HUDEP-2 (cell line): ENCODE measurements around the gene CHCHD6.

Experiments used
- DNase-seq, 76 experiments: peaks; one replicate each; lab custom pipeline; 2025; ENCODE audit not compliant: unreplicated experiment in 76 of 76; lab: John Stamatoyannopoulos, UW

CHCHD6 gene

GRCh38 chr3:126914226-126914625, 210.2 kb downstream of the CHCHD6 start:
- DNase-seq: no peak

- DNase-seq: no peak
Measured at GRCh38 chr3:126915015-126915414, 211.0 kb downstream of the CHCHD6 start.

DNA sequence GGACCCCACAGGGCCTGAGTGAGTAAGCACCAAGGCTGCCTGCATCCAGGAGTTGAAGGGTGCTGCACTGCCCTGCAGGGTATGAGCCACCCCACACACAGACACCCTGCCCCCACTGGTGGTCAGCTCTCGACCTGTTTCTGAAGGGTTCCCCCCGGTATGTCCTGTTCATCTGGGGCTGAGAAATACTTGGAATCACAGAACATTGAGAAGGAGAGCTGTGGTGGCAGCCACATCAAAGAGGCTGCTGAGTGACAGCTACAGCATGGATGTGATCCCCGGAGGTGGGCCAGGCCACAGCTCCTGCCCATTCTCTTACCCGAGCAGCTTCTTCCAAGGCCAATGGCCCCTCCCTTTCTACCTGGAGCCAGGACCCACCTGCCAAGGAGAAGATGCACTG, 212.5 kb downstream of the CHCHD6 start:
- no peak for DNase-seq

- peak in 51 of 76 experiments; percentile 1 to 70 (median 24) for DNase-seq
Measured at GRCh38 chr3:126917232-126917804, 213.3 kb downstream of the CHCHD6 start.

- no peak for DNase-seq
Measured at GRCh38 chr3:126918355-126918821, 214.3 kb downstream of the CHCHD6 start.

- no peak for DNase-seq
Measured at GRCh38 chr3:126921085-126921824, 217.2 kb downstream of the CHCHD6 start.

DNA sequence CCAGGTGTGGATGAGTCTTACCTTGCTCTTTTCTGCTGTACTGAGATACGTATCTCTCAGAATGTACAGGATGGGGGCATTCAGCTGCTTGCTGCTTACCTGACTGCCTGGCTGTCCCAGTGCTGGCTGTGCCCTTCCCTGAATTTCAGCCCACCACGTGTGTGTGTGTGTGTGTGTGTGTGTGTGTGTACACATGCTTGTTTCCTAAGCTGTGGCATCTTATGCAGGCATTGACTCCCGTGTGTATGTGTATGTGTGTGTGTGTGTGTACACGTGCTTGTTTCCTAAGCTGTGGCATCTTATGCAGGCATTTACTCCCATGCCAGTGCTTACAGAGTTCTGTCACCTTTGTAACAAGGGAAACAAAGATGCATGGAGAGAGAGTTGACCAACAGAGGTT, 218.4 kb downstream of the CHCHD6 start:
- no peak for DNase-seq

DNA sequence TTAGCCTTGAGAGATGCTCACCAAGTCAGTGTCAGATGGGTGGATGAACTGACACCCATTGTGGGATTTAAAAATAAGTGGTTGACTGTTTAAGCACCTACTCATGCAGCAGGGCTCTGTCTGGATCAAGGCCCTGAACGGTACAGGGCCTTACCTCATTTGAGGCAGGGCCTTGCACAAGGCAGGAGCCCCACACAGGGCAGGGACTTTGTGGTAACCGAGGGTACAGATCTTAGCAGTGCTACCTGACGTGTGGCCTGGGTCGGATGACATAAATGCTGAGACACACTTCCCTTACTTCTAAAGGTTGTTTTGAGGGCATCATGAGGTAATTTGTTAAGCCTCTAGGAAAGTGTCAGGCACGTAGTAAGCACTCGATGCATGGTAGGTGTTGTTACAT, 219.4 kb downstream of the CHCHD6 start:
- DNase-seq: no peak

DNA sequence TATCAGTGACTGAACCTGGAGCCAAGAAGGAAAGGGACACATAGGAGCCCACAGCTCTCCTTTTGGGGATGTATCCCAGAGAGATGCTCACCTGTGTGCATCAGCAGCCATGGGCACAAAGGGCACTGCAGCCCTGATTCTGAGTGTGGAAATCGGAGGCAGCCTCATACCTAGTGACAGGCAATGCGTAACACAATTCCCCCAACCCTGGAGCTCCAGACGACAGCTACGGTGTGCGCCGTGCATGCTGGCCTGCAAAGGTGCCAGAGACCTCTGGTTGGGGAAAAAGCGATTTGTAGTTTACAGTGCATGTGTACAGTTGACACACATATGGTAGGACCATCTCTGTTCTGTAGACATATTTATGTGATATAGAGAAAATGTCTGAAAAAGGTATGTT, 219.9 kb downstream of the CHCHD6 start:
- DNase-seq: no peak

GRCh38 chr3:126924458-126924857, 220.4 kb downstream of the CHCHD6 start:
- no peak for DNase-seq

- no peak for DNase-seq
Measured at GRCh38 chr3:126925411-126926171, 221.6 kb downstream of the CHCHD6 start.

- DNase-seq: peak in 1 of 76 experiments; percentile 18
Measured at GRCh38 chr3:126926684-126927400, 222.8 kb downstream of the CHCHD6 start.

GRCh38 chr3:126927401-126927750, 223.3 kb downstream of the CHCHD6 start:
- no peak for DNase-seq

DNA sequence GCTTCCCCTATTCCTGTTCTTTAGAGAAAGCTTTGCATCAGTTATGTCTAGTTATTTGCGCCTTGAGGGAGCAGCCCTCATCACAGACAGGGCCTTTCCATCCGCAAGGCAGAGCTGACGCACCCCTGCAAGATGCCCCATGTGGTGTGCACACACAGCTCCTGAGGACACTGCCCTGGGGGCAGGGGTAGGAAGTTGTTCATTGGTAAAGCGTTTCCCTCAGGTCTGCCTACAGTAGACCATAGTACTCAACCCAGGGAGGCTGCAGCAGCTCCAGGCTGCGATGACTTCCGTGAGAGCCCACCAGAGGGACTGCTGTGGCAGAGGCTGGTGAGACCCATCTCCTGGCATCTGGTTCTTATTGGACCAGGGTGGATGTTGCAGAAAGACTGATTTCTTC, 223.8 kb downstream of the CHCHD6 start:
- no peak for DNase-seq

GRCh38 chr3:126928921-126929474, 225.0 kb downstream of the CHCHD6 start:
- no peak for DNase-seq

DNA sequence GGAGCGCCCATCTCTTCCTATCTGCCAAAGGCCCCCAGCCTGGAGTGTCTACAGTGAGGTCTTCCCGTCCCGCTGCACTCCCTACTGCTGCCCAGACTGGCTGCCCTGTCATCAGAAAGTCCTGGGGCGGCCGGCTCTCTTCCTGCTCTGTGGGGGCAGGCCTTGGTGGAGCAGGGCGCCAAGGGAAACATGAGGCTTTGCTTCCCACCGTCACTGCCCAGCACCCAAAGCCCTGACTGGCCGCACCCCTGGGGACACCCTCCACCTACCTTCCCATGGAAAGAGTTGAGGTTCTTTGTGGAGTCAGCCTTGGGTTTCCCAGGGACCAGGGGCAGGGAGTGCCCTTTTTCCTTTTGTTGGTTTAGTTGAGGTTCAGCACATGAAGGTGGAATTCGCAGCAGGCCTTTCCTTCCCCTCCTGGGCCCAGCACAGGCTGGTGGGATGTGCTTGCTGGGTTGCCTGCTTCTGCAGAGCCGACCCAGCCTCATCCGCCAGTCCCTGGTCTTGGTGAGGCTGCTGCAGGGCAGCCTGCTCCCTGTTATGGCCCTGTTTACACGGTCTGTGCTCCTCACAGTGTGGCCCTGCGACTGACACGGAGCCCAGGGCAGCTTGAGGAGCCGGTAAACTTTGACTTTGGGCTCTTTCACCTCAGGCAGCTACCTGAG, 227.0 kb downstream of the CHCHD6 start:
- no peak for DNase-seq

DNA sequence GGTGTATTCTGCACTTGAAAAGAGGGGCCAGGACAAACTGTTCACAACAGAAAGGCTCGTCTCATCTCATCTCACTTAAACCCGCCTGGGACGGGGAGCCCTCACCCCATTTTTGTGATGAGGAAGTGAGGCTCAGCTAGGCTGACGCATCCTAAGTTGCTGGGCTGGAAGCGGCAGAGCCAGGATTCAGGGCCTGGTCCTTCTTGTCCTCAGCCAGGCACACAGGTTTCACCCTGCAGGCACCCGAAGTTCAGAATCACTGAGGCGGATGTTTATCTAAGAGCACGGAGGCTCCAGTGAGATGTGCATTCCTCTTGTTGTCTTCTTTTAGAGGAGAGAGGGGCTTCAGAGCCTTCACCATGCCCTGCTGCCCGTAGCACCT, 227.8 kb downstream of the CHCHD6 start:
- no peak for DNase-seq

DNA sequence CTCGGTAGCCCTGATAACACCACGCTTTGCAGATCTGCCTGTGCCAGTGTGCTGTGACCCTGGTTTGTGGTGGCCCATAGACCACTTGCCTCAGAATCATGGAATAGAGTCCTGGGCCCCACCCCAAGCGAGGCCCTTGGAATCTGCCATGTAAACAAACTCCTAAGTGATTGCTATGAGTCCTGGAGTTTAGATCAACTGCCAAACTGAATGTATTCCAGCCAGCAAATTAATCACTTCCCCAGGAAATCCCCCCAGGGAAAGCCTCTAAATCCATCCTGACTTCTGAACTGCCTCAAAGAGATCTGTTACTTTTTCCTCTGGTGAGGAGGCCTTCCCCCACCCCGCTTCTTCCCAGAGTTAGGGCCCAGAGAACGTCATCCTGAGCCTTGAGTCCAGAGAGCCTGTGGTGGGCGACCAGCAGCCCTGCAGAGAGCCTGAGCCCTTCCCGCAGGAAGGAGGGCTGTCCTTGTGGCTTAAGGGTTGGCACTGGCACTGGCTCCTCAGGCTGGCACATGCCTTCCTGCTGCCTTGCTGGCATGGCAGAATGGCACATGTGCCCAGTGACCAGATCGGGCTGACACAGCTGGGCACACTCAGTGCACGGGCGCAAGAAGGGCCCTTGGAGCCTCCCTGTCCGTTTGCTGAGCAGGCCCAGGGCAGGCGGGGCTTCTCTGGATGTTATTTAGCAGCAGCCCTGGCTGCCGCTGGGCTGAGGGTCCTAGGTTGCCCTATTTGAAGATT, 228.3 kb downstream of the CHCHD6 start:
- no peak for DNase-seq

DNA sequence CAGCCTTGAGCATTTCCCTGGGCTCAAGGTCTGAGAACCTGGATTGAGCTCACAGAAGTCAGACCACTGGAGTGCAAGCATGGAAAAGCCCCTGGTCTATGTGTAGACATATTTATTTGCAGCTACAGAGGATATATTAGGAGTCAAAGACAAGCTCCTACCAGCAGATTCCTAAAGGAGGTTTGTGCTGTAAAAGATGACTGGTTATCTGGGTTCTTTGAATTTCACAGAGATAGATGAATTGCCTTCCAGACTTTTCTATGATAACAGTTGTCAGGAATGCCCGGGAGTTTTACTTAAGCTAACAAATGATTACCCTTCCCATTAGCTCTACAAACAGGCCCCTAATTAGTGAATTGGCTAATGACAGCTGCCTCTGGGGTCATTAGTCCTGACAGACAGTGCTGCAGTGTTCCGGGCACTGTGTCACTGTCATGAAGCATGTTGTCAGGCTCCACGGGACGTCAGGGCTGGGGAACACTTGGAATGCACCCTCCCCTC, 230.0 kb downstream of the CHCHD6 start:
- no peak for DNase-seq
